Measurements from ENCODE around the gene ADAMTS12. TPM values are rescaled to one million over a fixed set of nuclear protein-coding genes. Genes with fewer than 3 reads are reported as not detected.

The ADAMTS12 gene
- total RNA-seq, 1 experiment from 2014 or later: 6.2 TPM

GRCh38 chr5:33657804-33658440 is 233.9 kb downstream of the ADAMTS12 start:
- Histone ChIP-seq H3K18ac (ENCODE audit: insufficient read length, low read depth, low read length) (no peak overlapping the region), H3K27me3 (ENCODE audit: insufficient read depth, low read length) (no peaks in the 10 kb centered on the region), H3K4me1 (ENCODE audit: insufficient read depth, low read length) (no peaks in the 10 kb centered on the region), H3T11ph (ENCODE audit: low read length) (no peak overlapping the region), H3K27ac (ENCODE audit: insufficient read length, low read depth, low read length) (no peak overlapping the region), H4K20me1 (ENCODE audit: control insufficient read depth, insufficient read depth, insufficient read length) (no peaks in the 10 kb centered on the region), H3K4ac (ENCODE audit: low read depth, low read length) (no peak overlapping the region), H2BK5ac (ENCODE audit: insufficient read length, low read length) (no peak overlapping the region), H3K56ac (ENCODE audit: insufficient read length, low read depth, low read length) (no peak overlapping the region), H4K91ac (ENCODE audit: insufficient read length, low read depth, low read length) (no peak overlapping the region), H3K23me2 (ENCODE audit: insufficient read length, low read depth, low read length, poor library complexity, severe bottlenecking) (no peaks in the 10 kb centered on the region), H3K79me2 (ENCODE audit: insufficient read depth, low read length) (no peaks in the 10 kb centered on the region), H2AK5ac (ENCODE audit: insufficient read length, low read length) (no peak overlapping the region), H2BK12ac (ENCODE audit: insufficient read length, low read depth, low read length) (no peak overlapping the region), H2BK120ac (ENCODE audit: low read depth, low read length, poor library complexity, severe bottlenecking) (no peak overlapping the region), H2AFZ (ENCODE audit: low read length) (no peak overlapping the region), H2BK15ac (ENCODE audit: low read depth, low read length) (no peak overlapping the region), H3K9ac (ENCODE audit: extremely low read depth, insufficient read length, low read length) (no peak overlapping the region), H3K23ac (ENCODE audit: insufficient read length, low read depth, low read length) (no peak overlapping the region), H3K14ac (ENCODE audit: insufficient read depth, low read length) (no peak overlapping the region), H3K9me3 (ENCODE audit: control insufficient read depth, low read depth, low read length) (no peaks in the 10 kb centered on the region), H2BK20ac (ENCODE audit: low read depth, low read length, poor library complexity, severe bottlenecking) (no peak overlapping the region), H3K4me2 (ENCODE audit: insufficient read depth, insufficient read length, low read length) (no peak overlapping the region), H3K79me1 (ENCODE audit: insufficient read depth, low read depth, low read length, poor library complexity, severe bottlenecking) (no peaks in the 10 kb centered on the region), H4K8ac (replicated peaks; ENCODE audit: insufficient read length, low read depth, low read length) (no peak overlapping the region), H4K5ac (ENCODE audit: insufficient read length, low read depth, low read length) (no peak overlapping the region)
- Mint-ChIP-seq H3K36me3 (ENCODE audit: insufficient read depth in 1 of 3, low read depth in 3 of 3) (peaks cover 0 to 1% (median 0%) of the 10 kb centered on the region in 3 experiments; a peak in 2 of 7 replicates), H3K9me3 (no peaks in the 10 kb centered on the region), H3K27me3 (ENCODE audit: low read depth) (no peaks in the 10 kb centered on the region), H3K4me1 (peaks cover 9 to 10% of the 10 kb centered on the region in 2 experiments), H3K27ac (no peak overlapping the region; a peak in 2 of 7 replicates), H3K4me3 (no peak overlapping the region)
- WGBS (ENCODE audit: extremely low coverage, insufficient read length, low lambda C conversion rate): no CpG with 5 or more reads among the region's 5 CpGs
- DNase-seq: peak; percentile 66
- no peak for TF ChIP-seq CTCF (conservative IDR thresholded peaks at IDR 0.05)

Data from H9 (cell line).